PC-3 (cell line): Measurements from ENCODE around the gene NUP62. TPM values are rescaled to one million over a fixed set of nuclear protein-coding genes. Genes with fewer than 3 reads are reported as not detected.

Source experiments
- ATAC-seq: fragments of 200-7000 bp; cut with Tn5 transposase; 2 replicates; pipeline ENCODE4 v1.9.1; 2020; ENCODE audit warnings: mild to moderate bottlenecking, moderate library complexity
- BruUV-seq: library from RNA; stranded (reverse); fragments of 400-500 nt; replicated peaks from 2 replicates; lab custom pipeline; 2021; lab: Mats Ljungman, UMichigan
- CTCF ChIA-PET: fragments of 300-600 bp; sonication (Branson Sonifier 250); formaldehyde crosslinking; loops from one replicate; lab custom pipeline; 2022; ENCODE audit warnings: antibody characterized with exemption; lab: Charles Lee
- POLR2A ChIA-PET: fragments of 300-600 bp; sonication (Branson Sonifier 250); formaldehyde crosslinking; loops from one replicate; lab custom pipeline; 2022; ENCODE audit warnings: antibody characterized with exemption; ENCODE audit not compliant: unreplicated experiment; lab: Charles Lee
- DNase-seq: peaks from one replicate; pipeline ENCODE4 v3.0.0-alpha.2; 2015
- H2AFZ ChIP-seq: fragments of 300-600 bp; sonication (generic); 2 replicates; pipeline ENCODE4 v1.6.0; 2016; ENCODE audit warnings: antibody characterized with exemption, low read length
- H3F3A ChIP-seq: fragments of 300-600 bp; sonication (generic); one replicate; pipeline ENCODE4 v1.6.0; 2017; ENCODE audit warnings: antibody characterized with exemption, low read length, control low read depth, mild to moderate bottlenecking; ENCODE audit not compliant: unreplicated experiment
- H3K27ac ChIP-seq: fragments of 300-600 bp; sonication (generic); 2 replicates; pipeline ENCODE4 v1.5.1; 2016; ENCODE audit warnings: mild to moderate bottlenecking, low read length
- H3K27me3 ChIP-seq: fragments of 300-600 bp; sonication (generic); 2 replicates; pipeline ENCODE4 v1.6.1; 2016; ENCODE audit warnings: low read length, mixed read lengths
- H3K36me3 ChIP-seq: fragments of 300-600 bp; sonication (generic); 2 replicates; pipeline ENCODE4 v1.6.1; 2016; ENCODE audit warnings: low read depth, mixed run types, low read length, mixed read lengths
- H3K4me1 ChIP-seq: fragments of 300-600 bp; sonication (generic); 2 replicates; pipeline ENCODE4 v1.5.1; 2016; ENCODE audit warnings: low read length; ENCODE audit not compliant: insufficient read depth
- H3K4me2 ChIP-seq: fragments of 300-600 bp; sonication (generic); 2 replicates; pipeline ENCODE4 v1.6.0; 2016; ENCODE audit warnings: low read length
- H3K4me3 ChIP-seq: fragments of 300-600 bp; sonication (generic); 2 replicates; pipeline ENCODE4 v1.5.1; 2016; ENCODE audit warnings: mild to moderate bottlenecking, low read length, mixed read lengths
- H3K79me2 ChIP-seq: fragments of 300-600 bp; sonication (generic); 2 replicates; pipeline ENCODE4 v1.6.1; 2017; ENCODE audit warnings: low read length, mixed read lengths
- H3K9ac ChIP-seq: fragments of 300-600 bp; sonication (generic); 2 replicates; pipeline ENCODE4 v1.6.0; 2016; ENCODE audit warnings: mild to moderate bottlenecking, low read length
- H3K9me2 ChIP-seq: fragments of 300-600 bp; sonication (generic); replicated peaks from 2 replicates; pipeline ENCODE4 v1.6.1; 2016; ENCODE audit warnings: mixed run types, low read length, mixed read lengths
- H3K9me3 ChIP-seq: fragments of 300-600 bp; sonication (generic); 2 replicates; pipeline ENCODE4 v1.6.1; 2016; ENCODE audit warnings: low read length, mixed read lengths
- H4K20me1 ChIP-seq: fragments of 300-600 bp; sonication (generic); 2 replicates; pipeline ENCODE4 v1.6.1; 2016; ENCODE audit warnings: low read length, mixed read lengths
- CTCF ChIP-seq: fragments of 300-600 bp; sonication (generic); conservative IDR thresholded peaks from 2 replicates; pipeline ENCODE4 v1.5.1; 2017; ENCODE audit warnings: antibody characterized with exemption, low read depth, mild to moderate bottlenecking, low read length
- EZH2 ChIP-seq: fragments of 300-600 bp; sonication (generic); IDR thresholded peaks from one replicate; pipeline ENCODE4 v1.6.1; 2017; ENCODE audit warnings: antibody characterized with exemption, mild to moderate bottlenecking, low read length; ENCODE audit not compliant: unreplicated experiment
- EZH2phosphoT487 ChIP-seq: fragments of 300-600 bp; sonication (generic); IDR thresholded peaks from 2 replicates; pipeline ENCODE4 v1.6.1; 2018; ENCODE audit warnings: mild to moderate bottlenecking, antibody characterized with exemption, low read length, borderline replicate concordance
- intact Hi-C: fragments of 100-400 bp; cut with micrococcal nuclease; formaldehyde crosslinking; loops from 2 replicates; pipeline ENCODE4 v1.9.0; 2023
- microRNA-seq: library from miRNA; unstranded; fragments of <30 nt; microRNA quantifications from one replicate; pipeline ENCODE4 v1.1.0, GENCODE V29; 2020; ENCODE audit not compliant: unreplicated experiment
- total RNA-seq: library from RNA; depleted of rRNA; stranded (reverse); fragments of >200 nt; gene quantifications from 2 replicates; pipeline ENCODE4 v1.2.3, GENCODE V29; 2014; rRNA removed

The NUP62 gene
- total RNA-seq, 1 experiment from 2014 or later = 129 TPM

GRCh38 chr19:49857061-49857837 lies 72.1 kb downstream of the NUP62 start:
- BruUV-seq = no TSS peak
- H2AFZ ChIP-seq = no peak overlapping the region
- no peak for ATAC-seq
- H3K79me2 ChIP-seq = peaks cover 23% of the 10 kb centered on the region
- POLR2A ChIA-PET = no interaction called here
- no peaks in the 10 kb centered on the region for H3K9me2 ChIP-seq
- H3K4me2 ChIP-seq = no peak overlapping the region
- H3K4me3 ChIP-seq = no peak overlapping the region
- no peak for TF ChIP-seq CTCF
- TF ChIP-seq EZH2 = no peak
- no peak for TF ChIP-seq EZH2phosphoT487
- intact Hi-C loops = no loop called here
- peaks cover 37% of the 10 kb centered on the region for H3K36me3 ChIP-seq
- peaks cover 9% of the 10 kb centered on the region; the same call in 1 of the 2 replicates for H3K4me1 ChIP-seq
- CTCF ChIA-PET = no interaction called here
- H4K20me1 ChIP-seq = peaks cover 26% of the 10 kb centered on the region; the same call in 1 of the 2 replicates
- H3K27me3 ChIP-seq = no peaks in the 10 kb centered on the region
- H3K9me3 ChIP-seq = no peaks in the 10 kb centered on the region
- H3K9ac ChIP-seq = no peak overlapping the region
- no peak overlapping the region for H3K27ac ChIP-seq
- peaks cover 5% of the 10 kb centered on the region for H3F3A ChIP-seq
- no peak for DNase-seq

Small RNA genes within 50 kb of the gene (microRNA-seq; reads per million reads assigned to microRNA genes)
- 3.3 reads per million, percentile 9 among the genes with 10 or more reads in this experiment for gene MIR4750

Other genes starting within 250 kb of the NUP62 start
- 5.0 and 6.3 TPM in 2 replicates for gene ADM5, start 239.9 kb downstream of the NUP62 start, total RNA-seq
- gene CPT1C, start 238.4 kb downstream of the NUP62 start, total RNA-seq = 11.5 and 13.6 TPM in 2 replicates
- not detected in 2 replicates for gene TSKS, start 166.2 kb downstream of the NUP62 start, total RNA-seq
- 143 and 159 TPM in 2 replicates for gene AP2A1, start 162.5 kb downstream of the NUP62 start, total RNA-seq
- gene FUZ, start 116.2 kb downstream of the NUP62 start, total RNA-seq = 9.4 and 10.9 TPM in 2 replicates
- gene MED25, start 111.2 kb downstream of the NUP62 start, total RNA-seq = 47.5 and 54.9 TPM in 2 replicates
- gene PTOV1, start 78.3 kb downstream of the NUP62 start, total RNA-seq = 138 and 148 TPM in 2 replicates
- gene PNKP, start 61.9 kb downstream of the NUP62 start, total RNA-seq = 141 and 172 TPM in 2 replicates
- gene AKT1S1, start 52.1 kb downstream of the NUP62 start, total RNA-seq = 42.3 and 61.0 TPM in 2 replicates
- 17.8 and 18.8 TPM in 2 replicates for gene TBC1D17, start 51.8 kb downstream of the NUP62 start, total RNA-seq
- gene IL4I1, start 32.6 kb downstream of the NUP62 start, total RNA-seq = 0.29 and 2.2 TPM in 2 replicates
- 50.7 and 75.5 TPM in 2 replicates for gene ATF5, start 299 bp downstream of the NUP62 start, total RNA-seq
- gene SIGLEC11, start 31.7 kb upstream of the NUP62 start, total RNA-seq = not detected in 2 replicates
- 26.0 and 36.3 TPM in 2 replicates for gene VRK3, start 95.9 kb upstream of the NUP62 start, total RNA-seq
- 18.4 and 18.5 TPM in 2 replicates for gene ZNF473, start 96.5 kb upstream of the NUP62 start, total RNA-seq
- gene IZUMO2, start 233.8 kb upstream of the NUP62 start, total RNA-seq = not detected in 2 replicates